Omental fat pad (tissue), 4 donors: ENCODE data around the gene TBC1D19. TPM values are rescaled to one million over a fixed set of nuclear protein-coding genes. Genes with fewer than 3 reads are reported as not detected.
"Not testable (repeated sequence)": the region's sequence is repeated elsewhere in the genome, so short reads cannot be mapped to it uniquely, and the experiment has no call there.

Experiments used
- ATAC-seq: fragments of 150-250 bp; one replicate; pipeline ENCODE4 v1.9.1; 2016; ENCODE audit warnings: mild to moderate bottlenecking, moderate library complexity; ENCODE audit not compliant: low FRiP score
- DNase-seq: peaks from one replicate; pipeline ENCODE4 v3.0.0-alpha.2; 2019; ENCODE audit warnings: low spot score
- CTCF ChIP-seq, 3 donors: fragments of 450-650 bp; IDR thresholded peaks; one replicate each; pipeline ENCODE4 v1.5.1; 2016 to 2017; ENCODE audit warnings: antibody characterized with exemption in 3 of 3, mild to moderate bottlenecking in 3 of 3, moderate library complexity in 2 of 3
- total RNA-seq, 4 donors: library from RNA; depleted of rRNA; stranded (reverse); fragments of >200 nt; gene quantifications; one replicate each; pipeline ENCODE4 v1.1.0, GENCODE V29; 2016

Gene TBC1D19
- total RNA-seq, 4 donors from 2014 or later = 5.6 to 21.6 (median 12.3) TPM

GRCh38 chr4:26583538-26583864 is 383 bp upstream of the TBC1D19 start:
- ATAC-seq (peak; percentile 73), DNase-seq (no peak)
- TF ChIP-seq CTCF (IDR thresholded peaks at IDR 0.05) = no peak

- no peak for TF ChIP-seq CTCF (IDR thresholded peaks at IDR 0.05)
- DNase-seq (no peak), ATAC-seq (no peak)
These were observed 841 bp downstream of the TBC1D19 start for GRCh38 chr4:26584725-26585124.

- no peak for DNase-seq
- TF ChIP-seq CTCF (IDR thresholded peaks at IDR 0.05) = no peak
- ATAC-seq = no peak
These were observed 5.8 kb downstream of the TBC1D19 start for GRCh38 chr4:26589705-26590104.

GRCh38 chr4:26590639-26591038 is 6.8 kb downstream of the TBC1D19 start:
- no peak for TF ChIP-seq CTCF (IDR thresholded peaks at IDR 0.05)
- DNase-seq (no peak), ATAC-seq (no peak)

- not testable (repeated sequence) for DNase-seq, ATAC-seq
These were observed 9.7 kb downstream of the TBC1D19 start for GRCh38 chr4:26593557-26593956.

- TF ChIP-seq CTCF (IDR thresholded peaks at IDR 0.05) = no peak
- no peak for DNase-seq
- no peak for ATAC-seq
These were observed 10.5 kb downstream of the TBC1D19 start for GRCh38 chr4:26594371-26594770.

- ATAC-seq (no peak), DNase-seq (no peak)
- no peak for TF ChIP-seq CTCF (IDR thresholded peaks at IDR 0.05)
These were observed 10.9 kb downstream of the TBC1D19 start for GRCh38 chr4:26594778-26595177.

GRCh38 chr4:26596843-26597242 is 13.0 kb downstream of the TBC1D19 start:
- ATAC-seq = no peak

More at GRCh38 chr4:26596843-26597242, 13.0 kb downstream of the TBC1D19 start:
- no peak for TF ChIP-seq CTCF (IDR thresholded peaks at IDR 0.05)
- DNase-seq = no peak
